Neural progenitor cell (in vitro differentiated cells): ENCODE measurements around the gene SLC25A45. TPM values are rescaled to one million over a fixed set of nuclear protein-coding genes. Genes with fewer than 3 reads are reported as not detected.
A peak's percentile ranks its signal among the peaks of the same experiment; 100 is the strongest.

ENCODE experiments used
- DNase-seq: peaks from one replicate; pipeline ENCODE4 v3.0.0-alpha.2; 2016; ENCODE audit warnings: low spot score
- H2AFZ ChIP-seq: fragments of 200-600 bp; sonication (generic); replicated peaks from 2 replicates; pipeline ENCODE4 v1.6.1; 2016; ENCODE audit warnings: antibody characterized with exemption
- H3F3A ChIP-seq: fragments of 200-600 bp; sonication (generic); 2 replicates; pipeline ENCODE4 v1.6.1; 2016; ENCODE audit warnings: antibody characterized with exemption, low read depth
- H3K27ac ChIP-seq: fragments of 200-600 bp; sonication (generic); 2 replicates; pipeline ENCODE4 v1.5.1; 2016; ENCODE audit warnings: mild to moderate bottlenecking
- H3K27me3 ChIP-seq: fragments of 200-600 bp; sonication (generic); 2 replicates; pipeline ENCODE4 v1.6.1; 2016; ENCODE audit warnings: mild to moderate bottlenecking, moderate library complexity
- H3K36me3 ChIP-seq: fragments of 200-600 bp; sonication (generic); 2 replicates; pipeline ENCODE4 v1.5.1; 2016
- H3K4me1 ChIP-seq: fragments of 200-600 bp; sonication (generic); 2 replicates; pipeline ENCODE4 v1.6.1; 2016; ENCODE audit warnings: mixed run types
- H3K4me2 ChIP-seq: fragments of 200-600 bp; sonication (generic); 2 replicates; pipeline ENCODE4 v1.6.1; 2016
- H3K4me3 ChIP-seq: fragments of 200-600 bp; sonication (generic); 2 replicates; pipeline ENCODE4 v1.5.1; 2016
- H3K79me2 ChIP-seq: fragments of 200-600 bp; sonication (generic); 2 replicates; pipeline ENCODE4 v1.6.1; 2016; ENCODE audit warnings: low read depth
- H3K9ac ChIP-seq: fragments of 200-600 bp; sonication (generic); 2 replicates; pipeline ENCODE4 v1.6.1; 2016
- H3K9me3 ChIP-seq: fragments of 200-600 bp; sonication (generic); 2 replicates; pipeline ENCODE4 v1.5.1; 2016; ENCODE audit warnings: low read depth
- H4K20me1 ChIP-seq: fragments of 200-600 bp; sonication (generic); 2 replicates; pipeline ENCODE4 v1.6.1; 2016; ENCODE audit warnings: low read depth
- H3K27ac Mint-ChIP-seq: 3 replicates; pipeline ENCODE4 v1.8.0; 2021; ENCODE audit warnings: mixed read lengths
- H3K27me3 Mint-ChIP-seq: 2 replicates; pipeline ENCODE4 v1.8.0; 2022; ENCODE audit warnings: low read depth, mild to moderate bottlenecking, inconsistent platforms, moderate library complexity, mixed read lengths; ENCODE audit not compliant: insufficient read depth
- H3K36me3 Mint-ChIP-seq: 3 replicates; pipeline ENCODE4 v1.8.0; 2021; ENCODE audit warnings: mixed read lengths
- H3K4me1 Mint-ChIP-seq: 3 replicates; pipeline ENCODE4 v1.8.0; 2021; ENCODE audit warnings: mixed read lengths
- H3K4me3 Mint-ChIP-seq: 3 replicates; pipeline ENCODE4 v1.8.0; 2021; ENCODE audit warnings: mild to moderate bottlenecking, moderate library complexity, mixed read lengths
- H3K9me3 Mint-ChIP-seq: 3 replicates; pipeline ENCODE4 v1.8.0; 2020; ENCODE audit warnings: mixed read lengths
- EZH2 ChIP-seq: fragments of 200-600 bp; sonication (generic); IDR thresholded peaks from 2 replicates; pipeline ENCODE4 v1.6.1; 2017; ENCODE audit warnings: antibody characterized with exemption, mild to moderate bottlenecking, moderate library complexity
- EZH2phosphoT487 ChIP-seq: fragments of 200-600 bp; sonication (generic); IDR thresholded peaks from 2 replicates; pipeline ENCODE4 v1.6.1; 2017; ENCODE audit warnings: antibody characterized with exemption
- total RNA-seq: library from RNA; depleted of rRNA; stranded (reverse); fragments of >200 nt; gene quantifications from 2 replicates; pipeline ENCODE4 v1.2.3, GENCODE V29; 2015; ENCODE audit warnings: low replicate concordance
- TF ChIP-seq, protein P1 (sequence below): fragments of 200-600 bp; sonication (generic); IDR thresholded peaks from 2 replicates; pipeline ENCODE4 v1.5.1; 2017; ENCODE audit warnings: antibody characterized with exemption, mild to moderate bottlenecking

Gene SLC25A45, protein sequence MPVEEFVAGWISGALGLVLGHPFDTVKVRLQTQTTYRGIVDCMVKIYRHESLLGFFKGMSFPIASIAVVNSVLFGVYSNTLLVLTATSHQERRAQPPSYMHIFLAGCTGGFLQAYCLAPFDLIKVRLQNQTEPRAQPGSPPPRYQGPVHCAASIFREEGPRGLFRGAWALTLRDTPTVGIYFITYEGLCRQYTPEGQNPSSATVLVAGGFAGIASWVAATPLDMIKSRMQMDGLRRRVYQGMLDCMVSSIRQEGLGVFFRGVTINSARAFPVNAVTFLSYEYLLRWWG
- total RNA-seq, result 0.47 and 1.2 TPM in 2 replicates

DNA sequence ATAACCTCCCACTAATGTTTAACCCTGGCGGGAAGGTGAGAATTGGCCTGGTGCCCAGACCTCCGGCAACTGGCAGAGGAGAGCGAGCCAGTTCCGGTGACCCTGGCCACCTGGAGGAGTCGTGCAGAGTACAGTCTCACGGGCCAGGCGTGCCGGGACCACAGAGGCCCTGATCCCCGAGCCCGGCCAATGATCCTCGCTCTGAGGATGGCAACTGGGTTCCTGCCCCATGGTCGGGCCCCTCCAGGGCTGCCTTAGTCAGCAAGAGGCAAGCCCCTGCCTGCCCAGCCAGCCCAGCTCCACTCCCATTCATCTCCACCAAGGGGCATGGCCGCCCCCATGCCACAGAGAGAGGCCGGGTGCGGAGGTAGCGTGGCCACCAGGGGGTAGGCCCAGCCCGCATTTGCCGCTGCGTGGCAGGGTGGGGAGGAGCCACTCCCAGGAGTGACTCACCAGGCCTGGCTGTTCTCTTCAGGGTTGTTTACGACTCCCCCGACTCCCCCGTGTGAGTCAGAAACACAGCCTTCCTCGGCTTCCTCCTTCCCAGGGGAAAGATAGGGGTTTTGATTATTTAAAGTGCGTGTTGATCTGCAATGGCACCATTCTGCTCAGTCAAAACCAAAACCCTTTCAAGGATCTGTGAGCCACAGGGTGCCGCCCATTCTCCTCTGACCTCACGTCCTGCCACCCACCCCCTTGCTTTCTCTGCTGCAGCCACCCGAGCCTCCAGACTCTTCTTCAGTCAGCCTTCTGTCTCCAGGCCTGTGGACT lies at the start of gene SLC25A45:
Gene SLC25A45, minus strand, starts transcription at position 614 of the 771 bp plus-strand sequence. CDS start 695 bp downstream, outside the sequence.
- Mint-ChIP-seq H3K4me1 (peaks cover 25% of the 10 kb centered on the region), H3K4me3 (peak within 1 kb of the TSS; percentile 36), H3K9me3 (no peaks in the 10 kb centered on the region), H3K36me3 (no peaks in the 10 kb centered on the region), H3K27ac (peak within 1 kb of the TSS; percentile 81), H3K27me3 (peaks cover 13% of the 10 kb centered on the region)
- DNase-seq, result peak; percentile 64
- TF ChIP-seq EZH2phosphoT487, result no peak
- TF ChIP-seq, protein P1, sequence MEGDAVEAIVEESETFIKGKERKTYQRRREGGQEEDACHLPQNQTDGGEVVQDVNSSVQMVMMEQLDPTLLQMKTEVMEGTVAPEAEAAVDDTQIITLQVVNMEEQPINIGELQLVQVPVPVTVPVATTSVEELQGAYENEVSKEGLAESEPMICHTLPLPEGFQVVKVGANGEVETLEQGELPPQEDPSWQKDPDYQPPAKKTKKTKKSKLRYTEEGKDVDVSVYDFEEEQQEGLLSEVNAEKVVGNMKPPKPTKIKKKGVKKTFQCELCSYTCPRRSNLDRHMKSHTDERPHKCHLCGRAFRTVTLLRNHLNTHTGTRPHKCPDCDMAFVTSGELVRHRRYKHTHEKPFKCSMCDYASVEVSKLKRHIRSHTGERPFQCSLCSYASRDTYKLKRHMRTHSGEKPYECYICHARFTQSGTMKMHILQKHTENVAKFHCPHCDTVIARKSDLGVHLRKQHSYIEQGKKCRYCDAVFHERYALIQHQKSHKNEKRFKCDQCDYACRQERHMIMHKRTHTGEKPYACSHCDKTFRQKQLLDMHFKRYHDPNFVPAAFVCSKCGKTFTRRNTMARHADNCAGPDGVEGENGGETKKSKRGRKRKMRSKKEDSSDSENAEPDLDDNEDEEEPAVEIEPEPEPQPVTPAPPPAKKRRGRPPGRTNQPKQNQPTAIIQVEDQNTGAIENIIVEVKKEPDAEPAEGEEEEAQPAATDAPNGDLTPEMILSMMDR, result peak; percentile 38
- Histone ChIP-seq H3K9ac (no peak within 1 kb of the TSS), H3K4me2 (peak within 1 kb of the TSS; percentile 21), H3K27me3 (no peaks in the 10 kb centered on the region), H3K9me3 (no peaks in the 10 kb centered on the region), H3K79me2 (peaks cover 6% of the 10 kb centered on the region), H4K20me1 (no peaks in the 10 kb centered on the region), H3K27ac (no peak within 1 kb of the TSS), H2AFZ (peak within 1 kb of the TSS; percentile 69), H3K36me3 (no peaks in the 10 kb centered on the region), H3K4me3 (no peak within 1 kb of the TSS), H3F3A (peaks cover 10% of the 10 kb centered on the region), H3K4me1 (peaks cover 10% of the 10 kb centered on the region)

DNA sequence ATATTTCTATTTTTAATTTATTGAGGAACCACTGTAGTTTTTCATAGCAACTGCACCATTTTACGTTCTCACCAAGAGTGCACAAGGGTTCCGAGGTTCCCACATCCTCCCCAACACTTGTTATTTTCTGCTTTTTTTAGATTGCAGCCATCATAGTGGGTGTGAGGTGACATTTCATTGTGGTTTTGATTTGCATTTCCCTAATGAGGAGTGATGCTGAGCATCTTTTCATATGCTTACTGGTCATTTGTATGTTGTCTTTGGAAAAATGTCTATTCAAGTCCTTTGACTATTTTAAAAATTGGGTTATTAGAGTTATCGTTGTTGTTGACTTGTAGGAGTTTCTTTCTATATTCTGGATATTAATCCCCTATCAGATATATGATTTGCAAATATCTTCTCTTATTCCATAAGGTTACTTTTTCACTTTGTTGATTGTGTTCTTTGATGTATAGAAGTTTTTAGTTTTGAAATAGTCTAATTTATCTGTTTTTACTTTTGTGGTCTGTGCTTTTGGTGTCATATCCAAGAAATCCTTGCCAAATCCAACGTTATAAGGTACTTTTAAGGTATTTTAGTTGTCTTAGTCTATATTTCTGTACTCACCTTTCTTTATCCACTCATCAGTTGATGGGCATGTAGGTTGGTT lies 49.1 kb upstream of the SLC25A45 start:
- Mint-ChIP-seq H3K9me3 (no peaks in the 10 kb centered on the region), H3K27ac (no peak overlapping the region), H3K27me3 (peaks cover 6% of the 10 kb centered on the region), H3K4me1 (peaks cover 34% of the 10 kb centered on the region), H3K4me3 (no peak overlapping the region), H3K36me3 (peaks cover 2% of the 10 kb centered on the region)
- DNase-seq, result no peak
- H3K36me3 ChIP-seq, result no peaks in the 10 kb centered on the region
- no peaks in the 10 kb centered on the region for H3K79me2 ChIP-seq
- no peaks in the 10 kb centered on the region for H3K9me3 ChIP-seq
- H3F3A ChIP-seq, result peaks cover 3% of the 10 kb centered on the region
- H3K9ac ChIP-seq, result no peak overlapping the region
- peaks cover 5% of the 10 kb centered on the region for H3K4me1 ChIP-seq
- no peak overlapping the region for H3K4me3 ChIP-seq
- H3K4me2 ChIP-seq, result no peak overlapping the region
- TF ChIP-seq EZH2phosphoT487, result no peak
- TF ChIP-seq EZH2, result no peak
- TF ChIP-seq, protein P1, result no peak
- no peaks in the 10 kb centered on the region for H3K27me3 ChIP-seq
- H2AFZ ChIP-seq, result no peak overlapping the region
- H3K27ac ChIP-seq, result no peak overlapping the region
- H4K20me1 ChIP-seq, result peaks cover 2% of the 10 kb centered on the region

DNA sequence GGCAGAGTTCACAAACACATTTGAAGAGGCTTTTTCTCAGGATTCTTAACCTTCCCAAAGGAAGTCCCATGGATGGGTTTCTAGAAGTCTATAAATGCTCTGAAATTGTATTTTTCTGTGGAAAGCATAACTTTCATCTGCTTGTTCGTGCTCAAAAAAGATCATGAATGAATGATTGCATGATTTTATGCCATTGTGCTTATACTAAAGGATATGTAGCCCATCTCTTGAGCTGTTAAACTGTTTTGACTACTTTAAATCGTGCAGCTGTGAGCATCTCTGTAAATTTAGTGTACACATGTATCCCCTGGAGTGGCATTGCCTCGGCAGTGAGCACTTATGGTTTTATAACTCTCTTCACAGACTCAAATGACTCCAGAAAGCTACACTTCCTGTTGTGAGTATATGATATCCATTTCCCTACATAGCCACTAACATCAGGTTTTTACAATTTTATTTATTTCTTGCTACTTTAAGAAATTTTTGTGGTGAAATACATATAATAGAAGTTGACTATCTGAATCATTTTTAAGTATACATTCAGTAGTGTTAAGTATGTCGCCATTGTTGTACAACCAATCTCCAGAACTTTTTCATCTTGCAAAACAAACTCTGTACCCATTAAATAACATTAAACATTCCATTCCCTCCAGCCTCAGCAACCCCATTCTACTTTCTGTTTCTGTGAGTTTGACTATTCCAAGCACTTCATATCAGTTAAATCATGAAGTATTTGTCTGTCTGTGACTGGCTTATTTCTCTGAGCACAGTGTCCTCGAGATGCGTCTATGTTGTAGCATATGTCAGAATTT lies 48.2 kb upstream of the SLC25A45 start:
- Histone ChIP-seq H3K4me2 (no peak overlapping the region), H3K79me2 (peaks cover 8% of the 10 kb centered on the region), H3K4me1 (peaks cover 5% of the 10 kb centered on the region), H3K4me3 (no peak overlapping the region), H3F3A (peaks cover 3% of the 10 kb centered on the region), H3K27me3 (no peaks in the 10 kb centered on the region), H3K9ac (no peak overlapping the region), H2AFZ (no peak overlapping the region), H4K20me1 (peaks cover 4% of the 10 kb centered on the region), H3K9me3 (no peaks in the 10 kb centered on the region), H3K27ac (no peak overlapping the region), H3K36me3 (no peaks in the 10 kb centered on the region)
- Mint-ChIP-seq H3K4me3 (no peak overlapping the region), H3K36me3 (peaks cover 2% of the 10 kb centered on the region), H3K27ac (no peak overlapping the region), H3K9me3 (no peaks in the 10 kb centered on the region), H3K27me3 (peaks cover 8% of the 10 kb centered on the region), H3K4me1 (peaks cover 43% of the 10 kb centered on the region)
- DNase-seq, result no peak
- TF ChIP-seq, protein P1, result no peak
- TF ChIP-seq EZH2phosphoT487 (no peak), EZH2 (no peak)
